ENCODE measurements around the gene SAMD11. TPM values are rescaled to one million over a fixed set of nuclear protein-coding genes. Genes with fewer than 3 reads are reported as not detected.

Gene SAMD11
- total RNA-seq, 2 donors from 2014 or later: 2.1 to 2.3 TPM

DNA sequence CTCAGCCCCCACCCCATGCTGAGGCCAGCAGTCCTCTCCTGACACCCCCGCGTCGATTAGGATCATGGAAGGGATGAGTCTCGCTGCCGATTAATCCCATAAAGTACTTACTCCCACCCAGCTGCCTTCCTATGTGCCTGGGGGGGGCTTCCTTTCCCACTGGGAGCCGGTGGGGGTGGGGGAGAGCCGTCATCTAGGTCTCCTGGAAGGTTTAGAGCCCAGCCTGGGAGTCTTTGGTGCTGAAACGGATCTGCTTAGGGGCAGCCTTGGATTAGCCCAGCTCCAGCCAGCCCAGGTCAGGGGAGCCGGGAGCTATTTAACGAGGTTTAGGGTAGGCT, 9.8 kb downstream of the SAMD11 start:
- ATAC-seq (no peak), DNase-seq (no peak)

DNA sequence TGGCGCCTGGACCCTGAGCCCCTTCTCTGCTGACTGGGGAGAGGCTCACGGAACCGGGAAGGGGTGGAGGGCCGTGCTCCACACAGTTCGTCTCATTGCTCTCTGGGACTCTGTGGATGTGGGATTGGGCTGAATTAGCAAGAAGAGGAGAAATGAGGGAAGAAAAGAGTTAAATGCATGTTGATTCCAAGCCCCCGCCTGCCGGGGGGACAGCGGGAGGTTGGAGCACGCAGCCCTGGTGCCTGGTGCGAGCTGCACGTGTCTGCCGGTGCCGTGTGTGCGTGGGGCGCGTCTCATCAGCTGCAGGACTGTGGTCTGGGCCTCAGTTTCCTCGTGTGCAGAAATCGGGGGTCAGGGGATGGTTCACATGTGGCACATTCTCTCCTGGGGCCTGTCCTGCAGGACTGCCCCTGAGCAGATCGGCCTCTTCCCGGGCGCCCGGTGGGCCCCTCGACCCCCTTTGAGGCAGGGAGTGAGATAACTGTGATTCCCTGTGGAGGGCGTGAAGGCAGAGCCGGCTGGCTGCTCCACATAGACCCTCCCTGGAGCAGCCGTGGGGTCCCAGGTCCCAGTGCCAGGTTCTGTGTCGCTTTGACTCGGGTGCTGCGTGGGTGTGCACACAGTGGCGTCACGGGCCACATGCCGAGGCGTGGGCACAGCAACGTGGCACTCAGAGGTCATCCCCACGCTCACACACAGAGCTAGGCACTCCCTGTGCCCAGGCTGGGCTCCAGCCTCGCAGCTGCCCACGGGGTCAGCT, 11.4 kb downstream of the SAMD11 start:
- peaks cover 19% of the 10 kb centered on the region for H3K4me1 ChIP-seq
- DNase-seq (no peak), ATAC-seq (no peak)
- no peak overlapping the region for H3K27ac ChIP-seq
- WGBS, 2 donors: 5 to 13% methylated on average over 22 to 29 of the region's 37 CpGs
- H3K27me3 ChIP-seq: peaks cover 0 to 29% of the 10 kb centered on the region in 2 donors
- TF ChIP-seq POLR2A (IDR thresholded peaks at IDR 0.05) (no peak), CTCF (IDR thresholded peaks at IDR 0.05) (no peak)
- no peaks in the 10 kb centered on the region for H3K36me3 ChIP-seq (replicated peaks in 1 of 2; ENCODE audit: insufficient read depth in 1 of 2, low read depth in 2 of 2)
- intact Hi-C loops (cut with DNase I): no loop called here
- no peak overlapping the region for H3K4me3 ChIP-seq
- H3K9me3 ChIP-seq: no peaks in the 10 kb centered on the region

More for the DNA sequence above, 9.8 kb downstream of the SAMD11 start:
- no peak overlapping the region for H3K4me3 ChIP-seq
- 7 to 8% methylated on average over 3 to 10 of the region's 10 CpGs for WGBS, 2 donors
- no peak overlapping the region for H3K27ac ChIP-seq
- intact Hi-C loops (cut with DNase I): no loop called here
- TF ChIP-seq CTCF (IDR thresholded peaks at IDR 0.05) (no peak), POLR2A (IDR thresholded peaks at IDR 0.05) (no peak)
- peaks cover 12% of the 10 kb centered on the region for H3K4me1 ChIP-seq
- H3K9me3 ChIP-seq: no peaks in the 10 kb centered on the region
- H3K36me3 ChIP-seq (replicated peaks in 1 of 2; ENCODE audit: insufficient read depth in 1 of 2, low read depth in 2 of 2): no peaks in the 10 kb centered on the region
- peaks cover 0 to 29% of the 10 kb centered on the region in 2 donors for H3K27me3 ChIP-seq

DNA sequence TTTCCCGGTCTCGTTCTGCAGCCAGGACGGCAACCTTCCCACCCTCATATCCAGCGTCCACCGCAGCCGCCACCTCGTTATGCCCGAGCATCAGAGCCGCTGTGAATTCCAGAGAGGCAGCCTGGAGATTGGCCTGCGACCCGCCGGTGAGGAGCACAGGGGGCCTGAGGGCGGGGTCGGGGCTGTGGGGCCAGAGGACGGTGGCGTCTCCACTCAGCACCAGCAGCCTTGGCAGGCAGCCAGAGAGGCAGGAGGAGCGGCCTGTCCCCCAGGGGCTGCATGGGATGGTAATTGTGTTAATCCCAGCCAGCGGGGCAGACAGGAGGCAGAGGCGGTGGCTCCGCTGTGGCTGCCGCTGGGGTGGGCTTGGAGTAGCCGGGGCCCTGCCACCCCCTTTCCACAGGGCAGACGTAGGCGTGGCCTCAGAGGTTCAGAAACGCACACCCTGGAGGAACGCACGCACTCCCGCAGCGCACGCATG, 12.1 kb downstream of the SAMD11 start:
- H3K4me3 ChIP-seq: no peak overlapping the region
- ATAC-seq: no peak
- peaks cover 0 to 31% of the 10 kb centered on the region in 2 donors for H3K27me3 ChIP-seq
- H3K27ac ChIP-seq: no peak overlapping the region
- WGBS, 2 donors: 4% methylated on average over 30 of the region's 30 CpGs; no CpG with 5 or more reads in 1 of the 2 donors
- peak in 1 of 4 donors; percentile 43 for DNase-seq
- H3K4me1 ChIP-seq: peaks cover 25% of the 10 kb centered on the region
- intact Hi-C loops (cut with DNase I): no loop called here
- TF ChIP-seq CTCF (IDR thresholded peaks at IDR 0.05): no peak
- TF ChIP-seq POLR2A (IDR thresholded peaks at IDR 0.05): no peak
- H3K9me3 ChIP-seq: no peaks in the 10 kb centered on the region
- H3K36me3 ChIP-seq (replicated peaks in 1 of 2; ENCODE audit: insufficient read depth in 1 of 2, low read depth in 2 of 2): no peaks in the 10 kb centered on the region

GRCh38 chr1:936348-937264, 12.9 kb downstream of the SAMD11 start:
- H3K36me3 ChIP-seq (replicated peaks in 1 of 2; ENCODE audit: insufficient read depth in 1 of 2, low read depth in 2 of 2): no peaks in the 10 kb centered on the region
- TF ChIP-seq CTCF (IDR thresholded peaks at IDR 0.05): no peak
- TF ChIP-seq POLR2A (IDR thresholded peaks at IDR 0.05): no peak
- H3K4me1 ChIP-seq: peaks cover 33% of the 10 kb centered on the region
- no peak overlapping the region for H3K27ac ChIP-seq
- peaks cover 0 to 40% of the 10 kb centered on the region in 2 donors for H3K27me3 ChIP-seq
- no peak overlapping the region for H3K4me3 ChIP-seq
- no peaks in the 10 kb centered on the region for H3K9me3 ChIP-seq
- intact Hi-C loops (cut with DNase I): no loop called here
- DNase-seq (no peak), ATAC-seq (no peak)
- 41 to 55% methylated on average over 29 to 45 of the region's 45 CpGs for WGBS, 2 donors
